Gastrocnemius medialis (tissue), 4 donors: ENCODE results near the gene ZYX.

Experiments used
- POLR2A ChIP-seq, 2 donors: fragments of 450-650 bp; IDR thresholded peaks; one replicate each; pipeline ENCODE4 v1.6.1; 2017; ENCODE audit warnings: antibody characterized with exemption in 2 of 2, mild to moderate bottlenecking in 2 of 2, moderate library complexity in 2 of 2
- TF ChIP-seq, protein P1 (sequence below), 5 experiments: fragments of 450-650 bp in 3 of 5; fragments of 200-600 bp in 2 of 5; sonication (generic) in 2 of 5; IDR thresholded peaks in 4 of 5; conservative IDR thresholded peaks in 1 of 5; 1 replicate in 4 of 5; 2 replicates in 1 of 5; pipeline ENCODE4 v1.5.1; 2016 to 2019; ENCODE audit warnings: antibody characterized with exemption in 5 of 5, mild to moderate bottlenecking in 3 of 5, moderate library complexity in 3 of 5

GRCh38 chr7:143413123-143413522, 32.0 kb downstream of the ZYX start:
- TF ChIP-seq, protein P1, sequence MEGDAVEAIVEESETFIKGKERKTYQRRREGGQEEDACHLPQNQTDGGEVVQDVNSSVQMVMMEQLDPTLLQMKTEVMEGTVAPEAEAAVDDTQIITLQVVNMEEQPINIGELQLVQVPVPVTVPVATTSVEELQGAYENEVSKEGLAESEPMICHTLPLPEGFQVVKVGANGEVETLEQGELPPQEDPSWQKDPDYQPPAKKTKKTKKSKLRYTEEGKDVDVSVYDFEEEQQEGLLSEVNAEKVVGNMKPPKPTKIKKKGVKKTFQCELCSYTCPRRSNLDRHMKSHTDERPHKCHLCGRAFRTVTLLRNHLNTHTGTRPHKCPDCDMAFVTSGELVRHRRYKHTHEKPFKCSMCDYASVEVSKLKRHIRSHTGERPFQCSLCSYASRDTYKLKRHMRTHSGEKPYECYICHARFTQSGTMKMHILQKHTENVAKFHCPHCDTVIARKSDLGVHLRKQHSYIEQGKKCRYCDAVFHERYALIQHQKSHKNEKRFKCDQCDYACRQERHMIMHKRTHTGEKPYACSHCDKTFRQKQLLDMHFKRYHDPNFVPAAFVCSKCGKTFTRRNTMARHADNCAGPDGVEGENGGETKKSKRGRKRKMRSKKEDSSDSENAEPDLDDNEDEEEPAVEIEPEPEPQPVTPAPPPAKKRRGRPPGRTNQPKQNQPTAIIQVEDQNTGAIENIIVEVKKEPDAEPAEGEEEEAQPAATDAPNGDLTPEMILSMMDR (IDR thresholded peaks at IDR 0.05 in 4 of 5, conservative IDR thresholded peaks at IDR 0.05 in 1 of 5), result no peak
- no peak for TF ChIP-seq POLR2A (IDR thresholded peaks at IDR 0.05)
